AG04450 (cell line): ENCODE measurements around the gene CD72. TPM values are rescaled to one million over a fixed set of nuclear protein-coding genes. Genes with fewer than 3 reads are reported as not detected.
"Not testable (repeated sequence)": the region's sequence is repeated elsewhere in the genome, so short reads cannot be mapped to it uniquely, and the experiment has no call there.

Experiments
- CTCF ChIA-PET: fragments of 300-600, 350-600 bp; formaldehyde crosslinking; extraction: SDS; loops from one replicate; lab custom pipeline; 2022; ENCODE audit warnings: antibody characterized with exemption, inconsistent platforms; lab: Charles Lee
- POLR2A ChIA-PET: fragments of 350-600 bp; formaldehyde crosslinking; extraction: SDS; loops from one replicate; lab custom pipeline; 2021; ENCODE audit warnings: antibody characterized with exemption, inconsistent platforms; lab: Yijun Ruan, JAX
- DNase-seq: peaks from one replicate; pipeline ENCODE4 v3.0.0-alpha.2; 2011; ENCODE audit warnings: low read depth, low spot score
- H3K27ac ChIP-seq: one replicate; pipeline ENCODE4 v1.5.1; 2012; ENCODE audit warnings: low read depth, low read length, control low read depth
- H3K27me3 ChIP-seq: one replicate; pipeline ENCODE4 v1.6.0; 2012; ENCODE audit warnings: low read length; ENCODE audit not compliant: control insufficient read depth, insufficient read depth
- H3K4me3 ChIP-seq: 2 replicates; pipeline ENCODE4 v1.5.1; 2011; ENCODE audit warnings: mild to moderate bottlenecking, low read depth, low read length, control low read depth
- H3K9me3 ChIP-seq: 2 replicates; pipeline ENCODE4 v1.5.1; 2012; ENCODE audit warnings: low read length; ENCODE audit not compliant: control insufficient read depth, insufficient read depth
- CTCF ChIP-seq: IDR thresholded peaks from 2 replicates; pipeline ENCODE4 v1.5.1; 2011; ENCODE audit warnings: low read depth, low read length, control low read depth, inconsistent platforms
- polyA plus RNA-seq: library from polyadenylated mRNA; depleted of rRNA; stranded (reverse); fragments of >200 nt; gene quantifications from 2 replicates; pipeline ENCODE4 v1.2.3, GENCODE V29; 2011

Gene CD72
- polyA plus RNA-seq, 1 experiment: 0.86 TPM

- peak overlapping the region; percentile 11 for H3K27ac ChIP-seq
- POLR2A ChIA-PET: interaction anchor here (0.6 to 1.5 kb wide), 4 partner anchors 12 to 25 kb away, joined by 3 to 5 read pairs (median 4); partner anchors contain the start of genes CCDC107 and RMRP
Observed at GRCh38 chr9:35646153-35646532, 27.9 kb upstream of the CD72 start.

GRCh38 chr9:35645736-35646135, 27.5 kb upstream of the CD72 start:
- H3K4me3 ChIP-seq: peak overlapping the region; percentile 73
- not testable (repeated sequence) for H3K9me3 ChIP-seq, H3K27ac ChIP-seq, DNase-seq, H3K27me3 ChIP-seq
- ChIA-PET CTCF (interaction anchor here (0.6 to 4.7 kb wide), 6 partner anchors 10 to 405 kb away, joined by 4 to 18 read pairs (median 12); partner anchors contain the start of genes CCDC107, RMRP and TESK1), POLR2A (interaction anchor here (0.6 to 1.5 kb wide), 3 partner anchors 12 to 21 kb away, joined by 4 to 5 read pairs (median 4); partner anchors contain the start of genes CCDC107 and RMRP)

More at GRCh38 chr9:35646153-35646532, 27.9 kb upstream of the CD72 start:
- DNase-seq: no peak
- CTCF ChIA-PET: interaction anchor here (1.0 to 4.7 kb wide), 10 partner anchors 10 to 165 kb away, joined by 3 to 18 read pairs (median 8); partner anchors contain the start of genes ARHGEF39, CCDC107, RMRP and TESK1
- TF ChIP-seq CTCF: peak; percentile 27; the same call in 1 of the 2 replicates
- no peaks in the 10 kb centered on the region for H3K27me3 ChIP-seq
- H3K9me3 ChIP-seq: no peaks in the 10 kb centered on the region; the same call in 1 of the 2 replicates
- H3K4me3 ChIP-seq: peak overlapping the region; percentile 73

GRCh38 chr9:35643046-35643445, 24.8 kb upstream of the CD72 start:
- Histone ChIP-seq H3K4me3 (no peak overlapping the region), H3K27me3 (no peaks in the 10 kb centered on the region), H3K9me3 (no peaks in the 10 kb centered on the region), H3K27ac (no peak overlapping the region)
- POLR2A ChIA-PET: no interaction called here
- CTCF ChIA-PET: no interaction called here
- no peak for TF ChIP-seq CTCF
- DNase-seq: no peak

- H3K9me3 ChIP-seq, H3K27me3 ChIP-seq, H3K4me3 ChIP-seq, POLR2A ChIA-PET, H3K27ac ChIP-seq, DNase-seq, CTCF ChIA-PET: not testable (repeated sequence)
Observed at GRCh38 chr9:35641478-35641877, 23.3 kb upstream of the CD72 start.

- H3K27me3 ChIP-seq, CTCF ChIA-PET, H3K4me3 ChIP-seq, POLR2A ChIA-PET, H3K9me3 ChIP-seq, H3K27ac ChIP-seq, DNase-seq: not testable (repeated sequence)
Observed at GRCh38 chr9:35640431-35640830, 22.2 kb upstream of the CD72 start.

GRCh38 chr9:35639631-35640030, 21.4 kb upstream of the CD72 start:
- Histone ChIP-seq H3K9me3 (no peaks in the 10 kb centered on the region), H3K27me3 (no peaks in the 10 kb centered on the region), H3K27ac (no peak overlapping the region), H3K4me3 (no peak overlapping the region)
- CTCF ChIA-PET: interaction anchor here (1.0 to 1.1 kb wide), 2 partner anchors 18 to 36 kb away, joined by 3 read pairs; partner anchors contain the start of genes CCDC107 and RMRP
- POLR2A ChIA-PET: interaction anchor here (0.7 kb wide), 1 partner anchor 806 kb away, joined by 3 read pairs; no protein-coding TSS in a partner anchor
- no peak for DNase-seq
- no peak for TF ChIP-seq CTCF

- not testable (repeated sequence) for H3K9me3 ChIP-seq, H3K4me3 ChIP-seq, H3K27ac ChIP-seq, H3K27me3 ChIP-seq, DNase-seq
- POLR2A ChIA-PET: interaction anchor here (0.7 kb wide), 1 partner anchor 806 kb away, joined by 3 read pairs; no protein-coding TSS in a partner anchor
- CTCF ChIA-PET: interaction anchor here (1.0 to 1.1 kb wide), 2 partner anchors 19 to 36 kb away, joined by 3 read pairs; partner anchors contain the start of genes CCDC107 and RMRP
Observed at GRCh38 chr9:35639225-35639624, 21.0 kb upstream of the CD72 start.

- POLR2A ChIA-PET: interaction anchor here (0.7 kb wide), 1 partner anchor 807 kb away, joined by 3 read pairs; no protein-coding TSS in a partner anchor
- not testable (repeated sequence) for H3K27me3 ChIP-seq, H3K27ac ChIP-seq, H3K9me3 ChIP-seq, DNase-seq, H3K4me3 ChIP-seq
- CTCF ChIA-PET: interaction anchor here (1.0 kb wide), 1 partner anchor 35 kb away, joined by 3 read pairs; no protein-coding TSS in a partner anchor
Observed at GRCh38 chr9:35638751-35639150, 20.5 kb upstream of the CD72 start.

GRCh38 chr9:35637427-35637955, 19.3 kb upstream of the CD72 start:
- DNase-seq: not testable (repeated sequence)

More at GRCh38 chr9:35637427-35637955, 19.3 kb upstream of the CD72 start:
- POLR2A ChIA-PET, CTCF ChIA-PET, H3K27me3 ChIP-seq, H3K9me3 ChIP-seq, H3K27ac ChIP-seq, H3K4me3 ChIP-seq: not testable (repeated sequence)
